Immature natural killer cell (primary cell): ENCODE results near the gene HAGH. TPM values are rescaled to one million over a fixed set of nuclear protein-coding genes. Genes with fewer than 3 reads are reported as not detected.
"Not testable (repeated sequence)": the region's sequence is repeated elsewhere in the genome, so short reads cannot be mapped to it uniquely, and the experiment has no call there.

ENCODE experiments used
- DNase-seq, 3 donors: peaks; one replicate each; pipeline ENCODE4 v3.0.0; 2022; ENCODE audit warnings: mixed read lengths in 1 of 3
- H3K27ac Mint-ChIP-seq, 6 donors: one replicate each; pipeline ENCODE4 v1.8.0; 2020; ENCODE audit warnings: mixed read lengths in 6 of 6, mild to moderate bottlenecking in 5 of 6, inconsistent platforms in 4 of 6, moderate library complexity in 3 of 6
- H3K27me3 Mint-ChIP-seq, 3 donors: one replicate each; pipeline ENCODE4 v1.8.0; 2020 to 2021; ENCODE audit warnings: low read depth in 3 of 3, mild to moderate bottlenecking in 3 of 3, mixed read lengths in 3 of 3, moderate library complexity in 3 of 3, inconsistent platforms in 1 of 3
- H3K36me3 Mint-ChIP-seq, 3 donors: one replicate each; pipeline ENCODE4 v1.8.0; 2020; ENCODE audit warnings: mixed read lengths in 3 of 3, inconsistent platforms in 2 of 3, mild to moderate bottlenecking in 2 of 3
- H3K4me1 Mint-ChIP-seq, 2 donors: one replicate each; pipeline ENCODE4 v1.8.0; 2020; ENCODE audit warnings: inconsistent platforms in 2 of 2, mild to moderate bottlenecking in 2 of 2, mixed read lengths in 2 of 2, moderate library complexity in 1 of 2
- H3K4me3 Mint-ChIP-seq, 5 donors: one replicate each; pipeline ENCODE4 v1.8.0; 2020; ENCODE audit warnings: mild to moderate bottlenecking in 5 of 5, mixed read lengths in 5 of 5, inconsistent platforms in 3 of 5, moderate library complexity in 3 of 5
- H3K9me3 Mint-ChIP-seq, 6 donors: one replicate each; pipeline ENCODE4 v1.8.0; 2020; ENCODE audit warnings: mild to moderate bottlenecking in 6 of 6, mixed read lengths in 6 of 6, inconsistent platforms in 4 of 6, moderate library complexity in 3 of 6
- polyA plus RNA-seq, 3 donors: library from polyadenylated mRNA; unstranded; fragments of 300-500 nt; fragmentation: Illumina TruSeq; gene quantifications; one replicate each; pipeline ENCODE4 v1.2.3, GENCODE V29; 2021

HAGH gene
- polyA plus RNA-seq, 3 donors from 2014 or later = 53.0 to 54.7 (median 54.3) TPM

DNA sequence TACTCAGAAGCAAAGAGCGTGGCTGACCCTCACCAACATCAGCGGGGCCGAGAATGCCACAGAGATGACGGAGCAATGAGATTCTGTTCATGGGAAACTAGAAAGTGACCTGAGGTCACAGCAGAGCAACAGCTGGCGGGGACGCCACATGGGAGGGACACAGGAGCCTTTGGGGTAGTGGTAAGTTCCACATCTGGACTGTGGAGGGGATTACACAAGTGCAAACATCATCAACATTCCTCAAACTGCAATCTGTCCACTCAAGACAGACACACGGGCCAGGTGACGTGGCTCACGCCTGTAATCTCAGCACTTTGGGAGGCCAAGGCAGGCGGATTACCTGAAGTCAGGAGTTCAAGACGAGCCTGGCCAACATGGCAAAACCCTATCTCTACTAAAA lies 11.2 kb downstream of the HAGH start:
- H3K4me3 Mint-ChIP-seq = no peak overlapping the region
- peaks cover 0 to 4% (median 2%) of the 10 kb centered on the region in 3 donors for H3K27me3 Mint-ChIP-seq
- peak overlapping the region in 1 of 6 donors; percentile 42 for H3K27ac Mint-ChIP-seq
- DNase-seq = no peak
- H3K9me3 Mint-ChIP-seq = peaks cover 0 to 3% (median 0%) of the 10 kb centered on the region in 6 donors
- H3K36me3 Mint-ChIP-seq = peaks cover 7 to 16% (median 8%) of the 10 kb centered on the region in 3 donors
- H3K4me1 Mint-ChIP-seq = peaks cover 4 to 12% of the 10 kb centered on the region in 2 donors

DNA sequence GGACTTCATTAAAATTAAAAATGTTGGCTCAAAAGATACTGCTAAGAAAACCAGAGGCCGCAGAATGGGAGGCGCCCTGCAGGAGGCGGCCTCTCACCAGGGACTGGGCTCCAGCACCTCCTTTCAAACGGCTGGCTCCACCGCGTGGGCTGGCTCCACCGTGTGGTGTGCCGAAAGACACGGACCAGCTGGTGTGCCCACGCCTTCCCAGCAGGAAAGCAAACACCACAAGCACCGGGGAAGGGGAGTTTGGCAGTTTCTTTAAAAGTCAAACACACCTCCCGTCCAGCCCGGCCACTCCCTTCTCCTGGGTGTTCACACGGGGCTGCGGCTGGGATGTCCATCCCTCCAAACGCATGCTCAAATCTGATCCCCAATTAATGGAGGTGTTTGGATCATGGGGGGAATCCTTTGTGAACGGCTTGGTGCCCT lies 13.9 kb downstream of the HAGH start:
- peaks cover 0 to 5% (median 2%) of the 10 kb centered on the region in 3 donors for H3K27me3 Mint-ChIP-seq
- peaks cover 0 to 3% (median 0%) of the 10 kb centered on the region in 6 donors for H3K9me3 Mint-ChIP-seq
- H3K4me3 Mint-ChIP-seq = no peak overlapping the region
- peaks cover 4 to 12% of the 10 kb centered on the region in 2 donors for H3K4me1 Mint-ChIP-seq
- peaks cover 7 to 16% (median 8%) of the 10 kb centered on the region in 3 donors for H3K36me3 Mint-ChIP-seq
- peak in 2 of 3 donors; percentile 8 to 18 for DNase-seq
- H3K27ac Mint-ChIP-seq = peak overlapping the region in 2 of 6 donors; percentile 25 to 60

DNA sequence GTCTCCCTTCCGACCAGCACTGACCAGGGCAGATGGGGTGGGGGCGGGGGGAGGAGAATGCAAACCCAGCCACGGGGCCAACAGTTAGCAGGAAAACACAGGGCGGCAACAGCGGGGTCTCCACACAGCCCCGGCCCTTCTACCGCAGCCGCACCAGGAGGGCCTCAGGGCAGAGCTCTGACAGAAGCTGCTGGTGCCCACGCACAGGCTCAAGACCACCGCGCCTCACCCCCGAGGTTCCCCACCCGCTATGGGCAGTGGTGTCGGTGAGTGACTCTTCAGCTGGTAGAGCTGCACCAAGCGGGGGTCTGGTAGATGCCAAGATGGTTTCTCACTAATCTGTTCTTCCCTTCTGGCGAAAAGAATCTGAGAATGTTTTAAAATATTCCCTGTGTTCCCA lies 16.1 kb downstream of the HAGH start:
- Mint-ChIP-seq H3K27me3 (peaks cover 0 to 3% (median 2%) of the 10 kb centered on the region in 3 donors), H3K4me3 (no peak overlapping the region), H3K9me3 (peaks cover 0 to 3% (median 0%) of the 10 kb centered on the region in 6 donors), H3K27ac (no peak overlapping the region), H3K4me1 (peaks cover 4 to 12% of the 10 kb centered on the region in 2 donors), H3K36me3 (peaks cover 8 to 20% (median 9%) of the 10 kb centered on the region in 3 donors)
- no peak for DNase-seq

DNA sequence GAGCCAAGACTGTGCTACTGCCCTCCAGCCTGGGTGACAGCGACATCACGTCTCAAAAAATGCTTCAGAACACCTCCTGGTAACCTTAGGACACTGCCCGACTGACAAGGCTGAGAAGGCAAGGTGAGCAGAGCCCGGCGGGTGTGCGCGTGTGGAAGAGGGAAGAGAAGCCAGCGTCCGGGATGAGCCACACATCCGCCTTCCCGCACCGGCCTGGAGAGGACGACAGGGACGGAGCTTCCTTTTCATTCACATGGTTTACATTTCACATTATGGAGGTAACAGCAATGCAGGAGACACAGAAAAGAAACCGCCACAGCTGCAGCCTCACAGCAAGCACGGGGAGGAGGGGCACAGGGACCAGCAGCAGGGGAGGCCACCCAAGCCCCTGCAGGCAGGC lies 16.5 kb downstream of the HAGH start:
- peaks cover 4 to 9% of the 10 kb centered on the region in 2 donors for H3K4me1 Mint-ChIP-seq
- H3K27me3 Mint-ChIP-seq = peaks cover 0 to 3% (median 0%) of the 10 kb centered on the region in 3 donors
- DNase-seq = no peak
- H3K27ac Mint-ChIP-seq = peak overlapping the region in 1 of 6 donors; percentile 34
- no peak overlapping the region for H3K4me3 Mint-ChIP-seq
- peaks cover 3 to 16% (median 7%) of the 10 kb centered on the region in 3 donors for H3K36me3 Mint-ChIP-seq
- no peaks in the 10 kb centered on the region for H3K9me3 Mint-ChIP-seq

DNA sequence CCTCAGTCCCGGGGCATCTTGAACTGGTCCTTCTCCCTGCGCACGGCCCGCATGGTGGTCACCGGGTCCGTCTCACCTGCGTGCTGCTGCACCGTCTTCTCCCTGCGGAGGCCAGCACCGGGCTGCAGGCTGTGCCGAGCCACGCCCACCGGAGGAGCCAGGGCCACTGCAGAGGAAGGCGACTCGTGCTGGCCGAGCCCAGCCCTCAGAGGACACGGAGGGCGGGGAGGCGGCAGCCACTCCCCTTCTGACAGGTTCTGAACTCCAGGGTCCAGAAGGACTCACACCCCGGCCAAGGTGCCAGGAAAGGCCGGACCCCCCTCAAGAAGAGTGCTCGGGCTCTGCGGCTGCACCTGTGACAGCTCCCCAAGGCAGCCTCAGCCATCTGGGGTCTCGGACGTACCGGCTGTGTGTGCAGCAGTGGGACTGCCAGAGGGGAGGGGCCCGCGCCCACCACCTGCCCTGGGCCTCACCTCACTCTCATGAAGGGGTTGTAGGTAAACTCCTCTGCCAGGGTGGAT lies 17.3 kb downstream of the HAGH start:
- no peak for DNase-seq
- no peaks in the 10 kb centered on the region for H3K9me3 Mint-ChIP-seq

DNA sequence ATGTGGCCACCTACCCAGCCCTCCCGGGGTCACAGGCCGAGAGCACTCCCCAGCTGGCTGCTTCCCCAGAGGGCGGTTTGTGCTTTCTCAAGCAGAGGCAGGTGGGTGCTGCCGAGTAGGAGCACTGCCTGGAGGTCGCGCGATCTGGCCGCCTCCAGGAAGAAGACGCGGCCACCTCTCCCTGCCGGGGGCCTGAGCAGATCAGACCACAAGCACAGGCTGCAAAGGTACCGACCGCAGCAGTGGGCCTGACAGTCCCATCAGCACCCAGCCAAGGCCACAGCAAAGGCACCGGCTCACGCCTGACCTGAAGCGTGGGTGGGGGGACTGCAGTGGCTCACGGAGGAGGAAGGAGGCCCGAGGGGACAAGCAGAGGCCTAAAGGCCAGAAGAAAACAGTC lies 17.9 kb downstream of the HAGH start:
- Mint-ChIP-seq H3K27me3 (peaks cover 0 to 3% (median 0%) of the 10 kb centered on the region in 3 donors), H3K4me1 (peaks cover 4 to 6% of the 10 kb centered on the region in 2 donors), H3K9me3 (no peaks in the 10 kb centered on the region), H3K27ac (no peak overlapping the region), H3K36me3 (peaks cover 0 to 10% (median 3%) of the 10 kb centered on the region in 3 donors), H3K4me3 (no peak overlapping the region)
- no peak for DNase-seq

More for the DNA sequence above, 17.3 kb downstream of the HAGH start:
- H3K27ac Mint-ChIP-seq = no peak overlapping the region
- peaks cover 0 to 13% (median 3%) of the 10 kb centered on the region in 3 donors for H3K36me3 Mint-ChIP-seq
- no peak overlapping the region for H3K4me3 Mint-ChIP-seq
- peaks cover 0 to 3% (median 0%) of the 10 kb centered on the region in 3 donors for H3K27me3 Mint-ChIP-seq
- peaks cover 4 to 6% of the 10 kb centered on the region in 2 donors for H3K4me1 Mint-ChIP-seq

DNA sequence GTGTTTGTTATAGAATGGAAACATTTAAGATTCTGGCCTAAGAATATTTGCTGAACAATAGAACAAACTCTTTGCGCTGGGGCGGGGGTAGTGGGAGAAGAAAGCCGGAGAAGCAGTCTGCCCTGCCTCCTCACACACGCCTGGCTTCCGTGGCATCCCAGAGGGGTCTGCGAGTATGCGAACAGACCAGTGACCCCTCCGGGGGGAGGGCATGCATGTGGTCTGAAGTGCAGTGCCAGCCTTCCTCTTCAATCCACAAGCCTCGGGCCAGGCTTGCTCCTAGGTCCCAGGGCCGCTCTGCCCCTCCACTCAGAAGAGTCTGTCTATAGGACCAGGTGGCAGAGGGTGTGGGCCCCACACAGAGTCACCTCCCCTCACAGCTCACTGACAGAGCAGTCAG lies 19.0 kb downstream of the HAGH start:
- H3K9me3 Mint-ChIP-seq = no peaks in the 10 kb centered on the region
- H3K4me3 Mint-ChIP-seq = no peak overlapping the region
- H3K27ac Mint-ChIP-seq = no peak overlapping the region
- peaks cover 0 to 1% (median 0%) of the 10 kb centered on the region in 3 donors for H3K27me3 Mint-ChIP-seq
- H3K36me3 Mint-ChIP-seq = peaks cover 0 to 3% (median 3%) of the 10 kb centered on the region in 3 donors
- DNase-seq = no peak
- no peaks in the 10 kb centered on the region for H3K4me1 Mint-ChIP-seq

DNA sequence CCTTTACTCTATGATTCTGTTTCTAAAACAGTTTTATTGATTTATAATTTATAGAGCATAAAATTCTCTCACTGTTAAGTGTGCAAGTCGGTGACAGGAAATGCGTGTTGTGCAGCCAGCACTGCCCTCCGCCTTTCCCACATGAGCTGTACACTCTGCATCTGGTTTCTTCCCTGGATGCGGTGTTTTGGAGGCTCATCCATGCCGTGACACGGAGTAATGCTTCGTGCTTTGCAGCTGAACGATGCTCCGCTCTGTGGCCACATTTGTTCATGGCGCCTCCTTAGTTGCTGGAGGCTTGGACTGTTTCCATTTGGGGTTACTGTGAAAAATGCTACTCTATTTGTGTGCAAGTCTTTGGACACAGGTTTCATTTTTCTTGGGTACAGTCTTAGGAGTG lies 25.9 kb downstream of the HAGH start:
- Mint-ChIP-seq H3K27ac (no peak overlapping the region), H3K4me1 (no peaks in the 10 kb centered on the region), H3K36me3 (peaks cover 0 to 3% (median 3%) of the 10 kb centered on the region in 3 donors), H3K4me3 (no peak overlapping the region), H3K9me3 (peaks cover 0 to 10% (median 2%) of the 10 kb centered on the region in 6 donors), H3K27me3 (peaks cover 0 to 3% (median 2%) of the 10 kb centered on the region in 3 donors)
- no peak for DNase-seq

DNA sequence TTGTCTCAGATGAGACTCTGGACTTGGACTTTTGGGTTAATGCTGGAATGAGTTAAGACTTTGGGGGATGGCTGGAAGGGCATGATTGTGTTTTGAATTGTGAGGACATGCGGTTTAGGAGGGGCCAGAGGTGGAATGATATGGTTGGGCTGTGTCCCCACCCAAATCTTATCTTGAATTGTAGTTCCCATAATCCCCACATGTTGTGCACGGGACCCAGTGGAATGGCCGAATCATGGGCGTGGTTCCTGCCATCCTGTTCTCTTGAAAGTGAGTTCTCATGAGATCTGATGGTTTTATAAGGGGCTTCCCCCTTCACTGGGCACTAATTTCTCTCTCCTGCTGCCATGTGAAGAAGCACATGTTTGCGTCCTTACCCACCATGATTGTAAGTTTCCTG lies 27.4 kb downstream of the HAGH start:
- DNase-seq, H3K27me3 Mint-ChIP-seq, H3K36me3 Mint-ChIP-seq, H3K4me3 Mint-ChIP-seq, H3K27ac Mint-ChIP-seq, H3K4me1 Mint-ChIP-seq, H3K9me3 Mint-ChIP-seq: not testable (repeated sequence)

DNA sequence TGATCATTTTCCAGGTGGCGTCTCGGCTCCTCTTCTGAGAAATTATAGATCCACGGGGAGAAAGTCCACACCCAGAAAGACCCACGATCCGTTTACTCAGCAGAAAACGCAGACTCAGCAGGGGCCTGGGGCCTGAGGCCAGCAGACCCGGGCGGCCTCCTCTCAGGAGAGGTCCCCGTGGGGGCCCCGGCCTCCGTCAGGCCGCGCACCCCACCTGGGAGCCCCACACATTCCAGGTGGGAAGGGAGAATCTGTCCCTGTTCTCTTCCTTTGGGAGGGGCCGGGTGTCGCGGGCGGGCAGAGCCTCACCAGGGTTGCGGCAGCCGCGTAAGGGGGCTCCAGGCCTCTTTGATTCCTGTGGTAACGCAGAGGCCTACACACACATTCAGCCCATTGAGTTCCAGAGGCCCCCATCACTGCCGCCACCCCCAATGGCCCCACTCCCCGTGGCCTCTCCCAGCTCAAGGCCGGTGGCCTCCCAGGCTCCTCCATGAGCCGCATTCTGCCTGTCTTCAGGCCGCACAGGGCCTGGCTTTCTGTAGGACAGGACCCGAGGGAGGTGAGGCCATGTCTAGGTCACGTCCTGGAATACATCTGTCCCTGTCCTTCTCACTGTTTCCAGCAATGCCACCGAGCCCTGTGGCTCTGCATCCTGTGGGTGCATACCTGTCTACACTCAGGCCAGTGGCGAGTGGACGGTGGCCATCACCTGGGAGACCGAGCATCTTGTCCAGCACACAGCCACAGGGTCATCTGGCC lies 31.5 kb downstream of the HAGH start:
- Mint-ChIP-seq H3K9me3 (peaks cover 0 to 10% (median 2%) of the 10 kb centered on the region in 6 donors), H3K36me3 (peaks cover 0 to 3% (median 0%) of the 10 kb centered on the region in 3 donors), H3K27me3 (peaks cover 0 to 5% (median 2%) of the 10 kb centered on the region in 3 donors), H3K27ac (no peak overlapping the region), H3K4me1 (no peaks in the 10 kb centered on the region), H3K4me3 (no peak overlapping the region)
- no peak for DNase-seq

DNA sequence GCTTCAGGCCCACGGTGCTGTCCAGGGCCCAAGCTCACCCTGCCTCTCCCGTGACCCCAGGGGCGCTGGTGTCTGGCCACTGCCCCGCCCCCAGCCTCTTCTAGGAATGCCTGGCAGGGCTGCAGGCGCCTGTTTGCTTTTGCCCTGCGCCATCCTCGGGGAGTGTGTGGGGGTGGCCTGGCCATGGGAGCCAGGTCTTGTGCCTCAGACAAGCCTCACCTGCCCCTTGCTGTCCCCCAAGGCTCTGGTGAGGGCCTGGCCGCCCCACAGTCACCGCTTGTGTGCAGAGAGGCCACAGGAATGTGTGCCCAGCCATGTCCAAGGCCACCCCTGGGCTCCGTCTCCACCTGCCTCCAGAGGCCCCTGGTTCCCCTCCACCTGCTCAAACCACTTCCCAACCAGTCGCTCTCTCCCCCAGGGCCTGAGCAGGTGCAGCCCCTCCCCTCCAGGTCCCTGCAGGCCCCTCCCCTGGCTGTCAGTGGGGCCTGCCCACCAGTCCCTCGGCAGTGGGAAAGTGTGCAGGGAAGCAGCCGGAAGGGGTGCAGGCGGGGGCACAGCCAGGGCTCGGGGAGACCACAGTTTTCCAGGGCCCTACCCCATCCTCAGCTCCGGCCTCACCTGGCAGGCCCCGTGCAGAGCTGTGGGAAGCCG lies 32.3 kb downstream of the HAGH start:
- H3K9me3 Mint-ChIP-seq = peaks cover 0 to 9% (median 2%) of the 10 kb centered on the region in 6 donors
- H3K27me3 Mint-ChIP-seq = peaks cover 0 to 6% (median 2%) of the 10 kb centered on the region in 3 donors
- no peak overlapping the region for H3K27ac Mint-ChIP-seq
- H3K36me3 Mint-ChIP-seq = peaks cover 0 to under 1% (median 0%) of the 10 kb centered on the region in 3 donors
- no peak overlapping the region for H3K4me3 Mint-ChIP-seq
- no peak for DNase-seq
- H3K4me1 Mint-ChIP-seq = no peaks in the 10 kb centered on the region

DNA sequence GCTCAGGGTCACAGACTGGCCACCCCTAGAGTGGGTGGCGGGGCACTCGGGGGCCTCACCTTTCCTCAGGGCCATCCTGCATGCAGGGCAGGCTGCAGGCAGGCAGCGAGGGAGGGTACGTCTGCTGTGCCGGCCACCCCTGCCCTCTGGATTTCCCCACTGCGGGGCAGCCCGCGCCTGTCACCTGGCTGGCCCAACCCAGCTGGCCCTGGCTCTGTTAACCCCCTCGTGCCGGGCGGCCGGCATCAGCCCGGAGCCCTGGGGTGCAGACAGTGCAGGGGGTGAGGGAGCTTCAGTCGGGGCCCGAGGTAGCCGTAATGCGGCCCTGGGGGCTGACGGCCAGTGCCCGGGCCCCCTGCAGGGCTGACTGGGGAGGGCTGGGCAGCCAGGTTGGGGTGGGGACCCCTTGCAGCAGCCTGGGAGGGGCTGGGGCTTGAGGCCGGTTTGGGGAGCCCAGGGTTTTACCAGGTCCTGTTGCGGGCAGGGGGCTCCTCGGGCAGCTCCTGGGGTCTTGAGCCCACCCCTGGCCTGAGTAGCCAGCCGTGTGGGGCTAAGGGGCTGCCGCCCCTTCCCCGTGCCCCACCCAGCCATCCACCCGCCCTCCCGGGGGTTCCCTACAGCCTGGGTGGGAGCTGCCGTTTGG lies 32.9 kb downstream of the HAGH start, which contains the start of gene IGFALS:
Gene IGFALS, minus strand, starts transcription at position 128 of the 643 bp plus-strand sequence. Its CDS starts 53 bp downstream, at position 75.
- Mint-ChIP-seq H3K36me3 (peaks cover 0 to 5% (median 3%) of the 10 kb centered on the region in 3 donors), H3K27me3 (peaks cover 0 to 6% (median 1%) of the 10 kb centered on the region in 3 donors), H3K9me3 (peaks cover 0 to 4% (median 2%) of the 10 kb centered on the region in 6 donors), H3K4me3 (no peak within 1 kb of the TSS), H3K27ac (no peak within 1 kb of the TSS), H3K4me1 (peaks cover 0 to 1% of the 10 kb centered on the region in 2 donors)
- DNase-seq = no peak

DNA sequence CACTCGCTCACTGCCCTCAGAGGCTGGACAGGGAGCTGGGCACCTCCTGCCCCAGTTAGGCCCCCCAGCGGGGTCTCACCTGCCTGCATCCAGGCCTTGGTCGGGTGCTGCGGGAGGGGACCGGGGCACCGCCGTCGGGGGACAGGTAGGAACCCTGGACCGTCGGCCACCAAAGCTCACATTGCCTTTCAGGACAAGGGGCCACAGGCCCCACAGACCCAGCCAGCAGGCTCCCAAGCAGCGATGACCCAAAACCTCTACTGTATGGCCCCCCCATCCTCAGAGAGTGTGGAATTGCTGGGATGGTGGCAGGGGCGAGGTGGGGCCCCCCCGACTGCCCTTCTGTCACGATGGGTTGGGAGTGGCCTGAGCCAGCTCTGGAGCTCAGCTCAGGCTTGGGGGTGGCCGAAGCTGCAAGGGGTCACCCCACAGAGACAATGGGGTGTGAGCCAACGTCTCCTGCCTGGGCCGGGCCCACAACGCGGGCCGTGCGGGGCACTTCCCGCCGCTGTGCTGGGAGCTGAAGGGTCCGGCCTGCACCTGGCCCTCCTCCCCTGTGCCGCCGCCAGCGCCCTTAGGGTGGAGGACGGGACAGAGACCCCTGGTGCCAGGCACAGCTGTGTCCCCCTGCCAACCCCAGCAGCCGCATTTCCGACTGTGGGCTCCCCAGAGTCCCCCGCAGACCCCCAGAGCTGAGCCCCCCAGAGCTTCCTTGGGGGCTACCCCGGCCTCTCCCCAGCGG lies 33.6 kb downstream of the HAGH start:
- no peak overlapping the region for H3K4me3 Mint-ChIP-seq
- peaks cover 0 to 4% (median 2%) of the 10 kb centered on the region in 6 donors for H3K9me3 Mint-ChIP-seq
- peaks cover 0 to 5% (median 3%) of the 10 kb centered on the region in 3 donors for H3K36me3 Mint-ChIP-seq
- DNase-seq = no peak
- H3K27me3 Mint-ChIP-seq = peaks cover 0 to 6% (median 1%) of the 10 kb centered on the region in 3 donors
- H3K4me1 Mint-ChIP-seq = peaks cover 0 to 1% of the 10 kb centered on the region in 2 donors
- H3K27ac Mint-ChIP-seq = no peak overlapping the region
